Mesendoderm (in vitro differentiated cells): ENCODE data around the gene KLHL3.
A peak's percentile ranks its signal among the peaks of the same experiment; 100 is the strongest.

Experiments used
- DNase-seq: peaks from one replicate; pipeline ENCODE4 v3.0.0; 2013
- H2AK5ac ChIP-seq: 2 replicates; pipeline ENCODE4 v1.6.1; 2013; ENCODE audit warnings: low read length, inconsistent platforms
- H2BK120ac ChIP-seq: 2 replicates; pipeline ENCODE4 v1.6.1; 2013; ENCODE audit warnings: low read depth, mild to moderate bottlenecking, low read length, moderate library complexity, mixed read lengths
- H2BK15ac ChIP-seq: replicated peaks from 2 replicates; pipeline ENCODE4 v1.6.1; 2013; ENCODE audit warnings: low read depth, mild to moderate bottlenecking, moderate library complexity
- H2BK5ac ChIP-seq: 2 replicates; pipeline ENCODE4 v1.6.1; 2013; ENCODE audit warnings: low read length, inconsistent platforms
- H3K18ac ChIP-seq: 2 replicates; pipeline ENCODE4 v1.6.1; 2013; ENCODE audit warnings: mild to moderate bottlenecking, low read length, mixed read lengths
- H3K23ac ChIP-seq: one replicate; pipeline ENCODE4 v1.6.1; 2013; ENCODE audit warnings: low read length
- H3K27ac ChIP-seq: 2 replicates; pipeline ENCODE4 v1.5.1; 2013; ENCODE audit warnings: low read depth, mild to moderate bottlenecking, inconsistent platforms, low read length, moderate library complexity
- H3K27me3 ChIP-seq: 2 replicates; pipeline ENCODE4 v1.6.1; 2013; ENCODE audit warnings: low read length, control low read depth, mild to moderate bottlenecking, inconsistent platforms; ENCODE audit not compliant: insufficient read depth, poor library complexity
- H3K36me3 ChIP-seq: 2 replicates; pipeline ENCODE4 v1.6.1; 2013; ENCODE audit warnings: low read length, inconsistent platforms; ENCODE audit not compliant: control insufficient read depth, insufficient read depth
- H3K4ac ChIP-seq: one replicate; pipeline ENCODE4 v1.6.1; 2013; ENCODE audit warnings: low read depth, mild to moderate bottlenecking, low read length, moderate library complexity
- H3K4me1 ChIP-seq: 2 replicates; pipeline ENCODE4 v1.6.1; 2013; ENCODE audit warnings: low read depth, low read length, inconsistent platforms; ENCODE audit not compliant: control insufficient read depth
- H3K4me2 ChIP-seq: 2 replicates; pipeline ENCODE4 v1.6.1; 2013; ENCODE audit warnings: low read length
- H3K4me3 ChIP-seq: 2 replicates; pipeline ENCODE4 v1.5.1; 2013; ENCODE audit warnings: mild to moderate bottlenecking, low read length
- H3K56ac ChIP-seq: one replicate; pipeline ENCODE4 v1.6.1; 2013; ENCODE audit warnings: low read length
- H3K79me1 ChIP-seq: 2 replicates; pipeline ENCODE4 v1.6.1; 2013; ENCODE audit warnings: low read length, inconsistent platforms
- H3K79me2 ChIP-seq: 2 replicates; pipeline ENCODE4 v1.6.1; 2013; ENCODE audit warnings: mild to moderate bottlenecking, low read length; ENCODE audit not compliant: control insufficient read depth, insufficient read depth
- H3K9ac ChIP-seq: 2 replicates; pipeline ENCODE4 v1.6.1; 2013; ENCODE audit warnings: low read length, inconsistent platforms
- H4K5ac ChIP-seq: one replicate; pipeline ENCODE4 v1.6.1; 2013; ENCODE audit warnings: low read length
- H4K8ac ChIP-seq: one replicate; pipeline ENCODE4 v1.6.1; 2013; ENCODE audit warnings: low read depth, mild to moderate bottlenecking, control low read depth, low read length, moderate library complexity
- WGBS: extraction: QIAGEN DNeasy Blood & Tissue Kit; methylation state at CpG from one replicate; pipeline ENCODE4 v1.1.7; 2013; ENCODE audit warnings: low lambda C conversion rate, missing lambda C conversion rate; ENCODE audit not compliant: insufficient coverage; ENCODE audit errors: extremely low coverage; 5-methylcytosine and 5-hydroxymethylcytosine counted together
- small RNA-seq: library from polyadenylated mRNA; stranded (forward); fragments of <200 nt; extraction: miRNeasy Mini kit (QIAGEN cat#:217004); gene quantifications from one replicate; pipeline ENCODE3, GENCODE V24; 2013; ENCODE audit not compliant: insufficient read depth

KLHL3 gene

GRCh38 chr5:137570070-137570469, 165.8 kb downstream of the KLHL3 start:
- no peaks in the 10 kb centered on the region for H3K4me1 ChIP-seq
- H3K9ac ChIP-seq: no peak overlapping the region
- no peak overlapping the region for H3K4ac ChIP-seq
- no peaks in the 10 kb centered on the region for H3K79me1 ChIP-seq
- no peaks in the 10 kb centered on the region for H3K79me2 ChIP-seq
- no peaks in the 10 kb centered on the region for H3K27me3 ChIP-seq
- H3K56ac ChIP-seq: no peak overlapping the region
- H4K8ac ChIP-seq: no peak overlapping the region
- H3K4me2 ChIP-seq: no peak overlapping the region
- H2BK120ac ChIP-seq: no peak overlapping the region
- no peak overlapping the region for H2AK5ac ChIP-seq
- H3K27ac ChIP-seq: no peak overlapping the region
- H3K4me3 ChIP-seq: no peak overlapping the region
- H3K18ac ChIP-seq: no peak overlapping the region
- H4K5ac ChIP-seq: no peak overlapping the region
- WGBS: no CpG with 5 or more reads among the region's 6 CpGs
- H3K23ac ChIP-seq: no peak overlapping the region
- DNase-seq: no peak
- no peak overlapping the region for H2BK15ac ChIP-seq
- no peaks in the 10 kb centered on the region for H3K36me3 ChIP-seq
- no peak overlapping the region for H2BK5ac ChIP-seq

Small RNA genes within 50 kb of the gene (small RNA-seq; reads per million reads assigned to genes)
- gene MIR874: 360 reads per million, percentile 98 among the genes with 10 or more reads in this experiment
